IMR-90 (cell line): Measurements from ENCODE around the gene TINAG. TPM values are rescaled to one million over a fixed set of nuclear protein-coding genes. Genes with fewer than 3 reads are reported as not detected.

Experiments used
- ATAC-seq: fragments of 200-7000 bp; cut with Tn5 transposase; 2 replicates; pipeline ENCODE4 v1.9.1; 2020; ENCODE audit warnings: low read depth, mild to moderate bottlenecking, moderate library complexity
- BruUV-seq: library from RNA; stranded (reverse); fragments of 400-500 nt; replicated peaks from 2 replicates; lab custom pipeline; 2021; lab: Mats Ljungman, UMichigan
- CTCF ChIA-PET: fragments of 300-600 bp; formaldehyde crosslinking; extraction: SDS; loops from one replicate; lab custom pipeline; 2021; ENCODE audit warnings: antibody characterized with exemption; lab: Yijun Ruan, JAX
- POLR2A ChIA-PET: fragments of 300-600 bp; sonication (Branson Sonifier 250); formaldehyde crosslinking; loops from one replicate; lab custom pipeline; 2022; ENCODE audit warnings: antibody characterized with exemption; ENCODE audit not compliant: unreplicated experiment; lab: Charles Lee
- DNase-seq: peaks from one replicate; pipeline ENCODE4 v3.0.0; 2013
- H2AFZ ChIP-seq: replicated peaks from 2 replicates; pipeline ENCODE3; 2013; ENCODE audit warnings: low read length, mild to moderate bottlenecking; ENCODE audit not compliant: poor library complexity
- H2AK5ac ChIP-seq: 2 replicates; pipeline ENCODE4 v1.6.1; 2013; ENCODE audit warnings: low read depth, low read length, inconsistent platforms
- H2AK9ac ChIP-seq: replicated peaks from 2 replicates; pipeline ENCODE3; 2013; ENCODE audit warnings: mild to moderate bottlenecking, low read depth, low read length, moderate library complexity; ENCODE audit not compliant: poor library complexity
- H2BK120ac ChIP-seq: 2 replicates; pipeline ENCODE4 v1.6.1; 2013; ENCODE audit warnings: low read depth, low read length, inconsistent platforms
- H2BK15ac ChIP-seq: 3 replicates; pipeline ENCODE4 v1.6.1; 2013; ENCODE audit warnings: low read depth, low read length, inconsistent platforms
- H2BK20ac ChIP-seq: 2 replicates; pipeline ENCODE4 v1.6.1; 2013; ENCODE audit warnings: low read depth, mild to moderate bottlenecking, inconsistent platforms, low read length, moderate library complexity
- H2BK5ac ChIP-seq: 2 replicates; pipeline ENCODE4 v1.6.1; 2013; ENCODE audit warnings: mild to moderate bottlenecking, low read depth, low read length, inconsistent platforms; ENCODE audit not compliant: poor library complexity, severe bottlenecking
- H3K14ac ChIP-seq: replicated peaks from 2 replicates; pipeline ENCODE4 v1.6.1; 2013; ENCODE audit warnings: low read depth, low read length, inconsistent platforms
- H3K18ac ChIP-seq: 2 replicates; pipeline ENCODE4 v1.6.1; 2013; ENCODE audit warnings: low read depth, low read length, control low read depth
- H3K23ac ChIP-seq: 2 replicates; pipeline ENCODE4 v1.6.1; 2013; ENCODE audit warnings: low read depth, low read length, inconsistent platforms
- H3K27ac ChIP-seq: 2 replicates; pipeline ENCODE4 v1.5.1; 2013; ENCODE audit warnings: mild to moderate bottlenecking, control low read depth, low read length; ENCODE audit not compliant: insufficient read depth
- H3K27me3 ChIP-seq: 2 replicates; pipeline ENCODE4 v1.6.1; 2013; ENCODE audit warnings: low read length; ENCODE audit not compliant: control insufficient read depth, insufficient read depth
- H3K36me3 ChIP-seq: 2 replicates; pipeline ENCODE4 v1.6.1; 2013; ENCODE audit warnings: low read length, mixed read lengths; ENCODE audit not compliant: control insufficient read depth, insufficient read depth
- H3K4ac ChIP-seq: 2 replicates; pipeline ENCODE4 v1.6.1; 2013; ENCODE audit warnings: low read depth, low read length, inconsistent platforms
- H3K4me1 ChIP-seq: 2 replicates; pipeline ENCODE4 v1.6.1; 2013; ENCODE audit warnings: low read length, mixed read lengths; ENCODE audit not compliant: control insufficient read depth, insufficient read depth
- H3K4me2 ChIP-seq: 2 replicates; pipeline ENCODE4 v1.6.1; 2013; ENCODE audit warnings: low read depth, mild to moderate bottlenecking, control low read depth, low read length, moderate library complexity
- H3K4me3 ChIP-seq: 2 replicates; pipeline ENCODE4 v1.5.1; 2013; ENCODE audit warnings: low read depth, mild to moderate bottlenecking, control low read depth, low read length, moderate library complexity; ENCODE audit not compliant: insufficient read depth
- H3K56ac ChIP-seq: 2 replicates; pipeline ENCODE4 v1.6.1; 2013; ENCODE audit warnings: low read length, inconsistent platforms; ENCODE audit not compliant: insufficient read depth; ENCODE audit errors: extremely low read depth
- H3K79me1 ChIP-seq, 2 experiments: 2 replicates each; pipeline ENCODE4 v1.6.1; 2013; ENCODE audit warnings: low read length in 2 of 2, inconsistent platforms in 1 of 2, low read depth in 1 of 2
- H3K9ac ChIP-seq: 2 replicates; pipeline ENCODE4 v1.6.1; 2013; ENCODE audit warnings: low read depth, low read length, control low read depth
- H3K9me1 ChIP-seq: 2 replicates; pipeline ENCODE4 v1.6.1; 2013; ENCODE audit warnings: low read length, inconsistent platforms; ENCODE audit not compliant: insufficient read depth
- H3K9me3 ChIP-seq: 2 replicates; pipeline ENCODE4 v1.6.1; 2013; ENCODE audit warnings: low read length; ENCODE audit not compliant: control insufficient read depth, insufficient read depth
- H4K20me1 ChIP-seq: 2 replicates; pipeline ENCODE4 v1.6.1; 2013; ENCODE audit warnings: low read length, inconsistent platforms; ENCODE audit not compliant: insufficient read depth
- H4K5ac ChIP-seq: 2 replicates; pipeline ENCODE4 v1.6.1; 2013; ENCODE audit warnings: mild to moderate bottlenecking, low read depth, low read length, control low read depth
- H4K8ac ChIP-seq, 2 experiments: 2 replicates each; pipeline ENCODE4 v1.6.1; 2013; ENCODE audit warnings: low read depth in 2 of 2, low read length in 2 of 2, control low read depth in 1 of 2, inconsistent platforms in 1 of 2
- H4K91ac ChIP-seq: 2 replicates; pipeline ENCODE4 v1.6.1; 2013; ENCODE audit warnings: low read depth, low read length, inconsistent platforms; ENCODE audit not compliant: insufficient read depth
- BHLHE40 ChIP-seq: fragments of 150-350 bp; IDR thresholded peaks from 2 replicates; pipeline ENCODE4 v1.6.1; 2016; ENCODE audit warnings: mild to moderate bottlenecking, low read depth, low read length
- CEBPB ChIP-seq: IDR thresholded peaks from 2 replicates; pipeline ENCODE4 v1.6.1; 2012; ENCODE audit warnings: low read depth, low read length, improper control_type of control experiment
- CHD1 ChIP-seq: IDR thresholded peaks from 2 replicates; pipeline ENCODE4 v1.6.1; 2012; ENCODE audit warnings: low read depth, low read length, improper control_type of control experiment
- FOS ChIP-seq: fragments of 150-350 bp; IDR thresholded peaks from 2 replicates; pipeline ENCODE4 v1.6.1; 2016; ENCODE audit warnings: low read depth, low read length
- MAFK ChIP-seq: IDR thresholded peaks from 2 replicates; pipeline ENCODE4 v1.6.1; 2012; ENCODE audit warnings: low read depth, low read length, improper control_type of control experiment
- MAZ ChIP-seq: IDR thresholded peaks from 2 replicates; pipeline ENCODE4 v1.6.1; 2012; ENCODE audit warnings: low read depth, mild to moderate bottlenecking, low read length, improper control_type of control experiment, moderate library complexity, borderline replicate concordance
- MXI1 ChIP-seq: IDR thresholded peaks from 2 replicates; pipeline ENCODE4 v1.6.1; 2012; ENCODE audit warnings: low read depth, mild to moderate bottlenecking, low read length, moderate library complexity, borderline replicate concordance
- NFE2L2 ChIP-seq: fragments of 150-350 bp; IDR thresholded peaks from 2 replicates; pipeline ENCODE4 v1.6.1; 2016; ENCODE audit warnings: low read depth, mild to moderate bottlenecking, low read length
- POLR2A ChIP-seq: IDR thresholded peaks from 2 replicates; pipeline ENCODE4 v1.6.1; 2012; ENCODE audit warnings: mild to moderate bottlenecking, low read depth, low read length
- RAD21 ChIP-seq: IDR thresholded peaks from 2 replicates; pipeline ENCODE4 v1.6.1; 2012; ENCODE audit warnings: low read length, improper control_type of control experiment
- RCOR1 ChIP-seq: IDR thresholded peaks from 2 replicates; pipeline ENCODE4 v1.6.1; 2012; ENCODE audit warnings: mild to moderate bottlenecking, low read length, improper control_type of control experiment; ENCODE audit not compliant: insufficient replicate concordance
- RFX5 ChIP-seq: IDR thresholded peaks from 2 replicates; pipeline ENCODE4 v1.8.0; 2012; ENCODE audit warnings: low read depth, mild to moderate bottlenecking, low read length, moderate library complexity
- SMC3 ChIP-seq: fragments of 150-350 bp; IDR thresholded peaks from 2 replicates; pipeline ENCODE4 v1.6.1; 2016; ENCODE audit warnings: low read depth, mild to moderate bottlenecking, antibody characterized with exemption, low read length, moderate library complexity
- WGBS, 2 experiments: methylation state at CpG; one replicate each; pipeline versions ENCODE4 v1.1.5 to v1.1.7; 2013; ENCODE audit warnings: missing lambda C conversion rate in 2 of 2; ENCODE audit not compliant: insufficient read length in 1 of 2; ENCODE audit errors: extremely low coverage in 2 of 2; 5-methylcytosine and 5-hydroxymethylcytosine counted together
- dilution Hi-C: fragments of 300-500 bp; cut with HindIII; formaldehyde crosslinking; loops from one replicate; pipeline ENCODE4 v1.14.3; 2018; ENCODE audit warnings: low sequenced_read_pairs; ENCODE audit not compliant: unreplicated experiment
- in situ Hi-C: fragments of 300-500 bp; cut with MboI; formaldehyde crosslinking; loops from 3 replicates; pipeline ENCODE4 v1.14.3; 2019; ENCODE audit warnings: low sequenced_read_pairs, inconsistent platforms, mixed read lengths
- intact Hi-C: fragments of 100-400 bp; cut with micrococcal nuclease; formaldehyde crosslinking; loops from 2 replicates; pipeline ENCODE4 v1.10.0; 2022
- polyA plus RNA-seq, 3 experiments: library from polyadenylated mRNA; depleted of rRNA; stranded (reverse); fragments of >200 nt; gene quantifications; 2 replicates each; pipeline ENCODE4 v1.2.3, GENCODE V29; 2012; ENCODE audit warnings: low replicate concordance in 1 of 3
- total RNA-seq: library from RNA; depleted of rRNA; stranded (reverse); fragments of >200 nt; gene quantifications from 2 replicates; pipeline ENCODE4 v1.2.3, GENCODE V29; 2012
- TF ChIP-seq, protein P1 (sequence below): fragments of 150-350 bp; IDR thresholded peaks from 2 replicates; pipeline ENCODE4 v1.6.1; 2016; ENCODE audit warnings: low read depth, mild to moderate bottlenecking, low read length, moderate library complexity, borderline replicate concordance
- TF ChIP-seq, protein P2 (sequence below): conservative IDR thresholded peaks from 2 replicates; pipeline ENCODE4 v1.5.1; 2012; ENCODE audit warnings: mild to moderate bottlenecking, low read depth, low read length, improper control_type of control experiment
- TF ChIP-seq, protein P3 (sequence below): fragments of 150-350 bp; IDR thresholded peaks from 2 replicates; pipeline ENCODE4 v1.6.1; 2017; ENCODE audit warnings: mild to moderate bottlenecking, antibody characterized with exemption, low read length, low read depth

TINAG gene
- total and polyA plus RNA-seq, 2 of the 4 experiments (the other 2 are of a cell fraction): not detected

DNA sequence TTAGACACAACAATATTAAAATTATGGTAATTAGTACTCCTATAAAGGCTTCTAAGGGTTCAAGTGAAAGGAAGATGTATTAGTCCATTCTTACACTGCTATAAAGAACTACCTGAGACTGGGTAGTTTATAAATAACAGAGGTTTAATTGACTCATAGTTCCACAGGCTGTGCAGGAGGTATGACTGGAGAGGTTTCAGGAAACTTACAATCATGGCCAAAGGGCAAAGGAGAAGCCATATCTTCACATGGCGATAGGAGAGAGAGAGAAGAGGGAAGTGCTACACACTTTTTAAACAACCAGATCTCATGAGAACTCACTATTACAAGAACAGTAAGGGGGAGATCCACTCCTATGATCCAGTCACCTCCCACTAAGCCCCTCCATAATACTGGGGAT, 52.9 kb downstream of the TINAG start:
- WGBS, 2 experiments: no CpG with 5 or more reads among the region's 1 CpG
- in situ Hi-C loops (no loop called here), dilution Hi-C loops (no loop called here), intact Hi-C loops (loop anchor here (5.0 kb wide), 1 partner anchor 1114 kb away; no protein-coding TSS in a partner anchor)
- H3K4ac ChIP-seq: no peak overlapping the region
- no peaks in the 10 kb centered on the region for H3K9me1 ChIP-seq
- no peak overlapping the region for H3K23ac ChIP-seq
- H3K9ac ChIP-seq: no peak overlapping the region
- no peak overlapping the region for H2AK5ac ChIP-seq
- no peaks in the 10 kb centered on the region for H3K27me3 ChIP-seq
- H4K5ac ChIP-seq: no peak overlapping the region
- no peak overlapping the region for H3K4me2 ChIP-seq
- TF ChIP-seq CHD1: no peak
- no peak for TF ChIP-seq NFE2L2
- no peak for TF ChIP-seq RFX5
- TF ChIP-seq MXI1: no peak
- TF ChIP-seq MAFK: no peak
- TF ChIP-seq CEBPB: no peak
- TF ChIP-seq BHLHE40: no peak
- TF ChIP-seq RCOR1: no peak
- TF ChIP-seq SMC3: no peak
- no peak for TF ChIP-seq POLR2A
- TF ChIP-seq, protein P1, sequence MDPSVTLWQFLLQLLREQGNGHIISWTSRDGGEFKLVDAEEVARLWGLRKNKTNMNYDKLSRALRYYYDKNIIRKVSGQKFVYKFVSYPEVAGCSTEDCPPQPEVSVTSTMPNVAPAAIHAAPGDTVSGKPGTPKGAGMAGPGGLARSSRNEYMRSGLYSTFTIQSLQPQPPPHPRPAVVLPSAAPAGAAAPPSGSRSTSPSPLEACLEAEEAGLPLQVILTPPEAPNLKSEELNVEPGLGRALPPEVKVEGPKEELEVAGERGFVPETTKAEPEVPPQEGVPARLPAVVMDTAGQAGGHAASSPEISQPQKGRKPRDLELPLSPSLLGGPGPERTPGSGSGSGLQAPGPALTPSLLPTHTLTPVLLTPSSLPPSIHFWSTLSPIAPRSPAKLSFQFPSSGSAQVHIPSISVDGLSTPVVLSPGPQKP: no peak
- TF ChIP-seq RAD21: no peak
- no peak for TF ChIP-seq FOS
- TF ChIP-seq, protein P2, sequence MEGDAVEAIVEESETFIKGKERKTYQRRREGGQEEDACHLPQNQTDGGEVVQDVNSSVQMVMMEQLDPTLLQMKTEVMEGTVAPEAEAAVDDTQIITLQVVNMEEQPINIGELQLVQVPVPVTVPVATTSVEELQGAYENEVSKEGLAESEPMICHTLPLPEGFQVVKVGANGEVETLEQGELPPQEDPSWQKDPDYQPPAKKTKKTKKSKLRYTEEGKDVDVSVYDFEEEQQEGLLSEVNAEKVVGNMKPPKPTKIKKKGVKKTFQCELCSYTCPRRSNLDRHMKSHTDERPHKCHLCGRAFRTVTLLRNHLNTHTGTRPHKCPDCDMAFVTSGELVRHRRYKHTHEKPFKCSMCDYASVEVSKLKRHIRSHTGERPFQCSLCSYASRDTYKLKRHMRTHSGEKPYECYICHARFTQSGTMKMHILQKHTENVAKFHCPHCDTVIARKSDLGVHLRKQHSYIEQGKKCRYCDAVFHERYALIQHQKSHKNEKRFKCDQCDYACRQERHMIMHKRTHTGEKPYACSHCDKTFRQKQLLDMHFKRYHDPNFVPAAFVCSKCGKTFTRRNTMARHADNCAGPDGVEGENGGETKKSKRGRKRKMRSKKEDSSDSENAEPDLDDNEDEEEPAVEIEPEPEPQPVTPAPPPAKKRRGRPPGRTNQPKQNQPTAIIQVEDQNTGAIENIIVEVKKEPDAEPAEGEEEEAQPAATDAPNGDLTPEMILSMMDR: no peak
- TF ChIP-seq MAZ: no peak
- TF ChIP-seq, protein P3, sequence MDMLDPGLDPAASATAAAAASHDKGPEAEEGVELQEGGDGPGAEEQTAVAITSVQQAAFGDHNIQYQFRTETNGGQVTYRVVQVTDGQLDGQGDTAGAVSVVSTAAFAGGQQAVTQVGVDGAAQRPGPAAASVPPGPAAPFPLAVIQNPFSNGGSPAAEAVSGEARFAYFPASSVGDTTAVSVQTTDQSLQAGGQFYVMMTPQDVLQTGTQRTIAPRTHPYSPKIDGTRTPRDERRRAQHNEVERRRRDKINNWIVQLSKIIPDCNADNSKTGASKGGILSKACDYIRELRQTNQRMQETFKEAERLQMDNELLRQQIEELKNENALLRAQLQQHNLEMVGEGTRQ: no peak
- BruUV-seq: no TSS peak
- ChIA-PET CTCF (no interaction called here), POLR2A (no interaction called here)
- H3K36me3 ChIP-seq: no peaks in the 10 kb centered on the region
- H4K8ac ChIP-seq: no peak overlapping the region
- no peak overlapping the region for H2BK20ac ChIP-seq
- H4K20me1 ChIP-seq: no peaks in the 10 kb centered on the region
- ATAC-seq: no peak
- H3K4me1 ChIP-seq: no peaks in the 10 kb centered on the region
- H3K4me3 ChIP-seq: no peak overlapping the region
- H4K91ac ChIP-seq: no peak overlapping the region
- no peak overlapping the region for H3K27ac ChIP-seq
- H2BK120ac ChIP-seq: no peak overlapping the region
- H3K18ac ChIP-seq: no peak overlapping the region
- H3K14ac ChIP-seq: no peak overlapping the region
- no peak overlapping the region for H2AFZ ChIP-seq
- no peak overlapping the region for H2BK5ac ChIP-seq
- no peak overlapping the region for H2AK9ac ChIP-seq
- no peak overlapping the region for H3K56ac ChIP-seq
- no peaks in the 10 kb centered on the region for H3K9me3 ChIP-seq
- H2BK15ac ChIP-seq: no peak overlapping the region
- no peak for DNase-seq
- H3K79me1 ChIP-seq: no peaks in the 10 kb centered on the region
